A549 (cell line): ENCODE data around the gene CTNNAL1.

ENCODE experiments used
- EHMT2 ChIP-seq: fragments of 200-600 bp; sonication (generic); IDR thresholded peaks from 2 replicates; pipeline ENCODE4 v1.6.1; 2016; ENCODE audit warnings: antibody characterized with exemption, low read depth, mild to moderate bottlenecking, moderate library complexity
- HDAC2 ChIP-seq: fragments of 200-600 bp; sonication (generic); IDR thresholded peaks from 2 replicates; pipeline ENCODE4 v1.6.1; 2016
- MAFK ChIP-seq: fragments of 450-650 bp; IDR thresholded peaks from 2 replicates; pipeline ENCODE4 v1.6.1; 2014; ENCODE audit not compliant: partially characterized antibody
- RCOR1 ChIP-seq: fragments of 150-350 bp; IDR thresholded peaks from 2 replicates; pipeline ENCODE4 v1.6.1; 2014; ENCODE audit warnings: antibody characterized with exemption, low read length, low read depth
- RFX5 ChIP-seq: fragments of 450-650 bp; IDR thresholded peaks from 2 replicates; pipeline ENCODE4 v1.7.1; 2014; ENCODE audit warnings: antibody characterized with exemption, mild to moderate bottlenecking, moderate library complexity
- SREBF2 ChIP-seq: fragments of 450-650 bp; IDR thresholded peaks from 2 replicates; pipeline ENCODE4 v1.6.1; 2014; ENCODE audit warnings: mild to moderate bottlenecking, moderate library complexity
- TF ChIP-seq, protein P1 (sequence below): fragments of >200 bp; sonication (Bioruptor Twin); formaldehyde crosslinking; IDR thresholded peaks from 3 replicates; pipeline ENCODE4 v1.5.1; 2016
- TF ChIP-seq, protein P2 (sequence below): IDR thresholded peaks from 2 replicates; pipeline ENCODE4 v1.6.1; 2012

DNA sequence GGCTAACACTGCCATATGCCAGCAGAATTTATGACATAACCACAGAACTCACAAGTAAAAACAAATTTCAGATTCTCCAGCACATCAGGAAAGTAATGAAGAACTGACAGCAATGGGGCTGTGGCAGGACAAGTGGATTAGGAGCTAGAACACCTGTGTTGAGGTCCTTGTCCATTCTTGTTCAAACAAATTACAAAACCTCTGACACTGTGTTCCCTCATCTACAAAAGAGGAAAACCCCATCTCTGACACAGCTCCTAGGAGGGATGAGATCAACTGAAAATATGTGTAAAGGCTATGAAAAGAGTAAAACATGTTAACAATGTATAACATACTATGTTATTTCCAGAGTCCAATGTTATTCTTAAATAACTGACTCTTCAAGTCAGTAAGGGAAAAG is 102.9 kb downstream of the CTNNAL1 start:
- no peak for TF ChIP-seq RFX5
- no peak for TF ChIP-seq EHMT2
- TF ChIP-seq, protein P1, sequence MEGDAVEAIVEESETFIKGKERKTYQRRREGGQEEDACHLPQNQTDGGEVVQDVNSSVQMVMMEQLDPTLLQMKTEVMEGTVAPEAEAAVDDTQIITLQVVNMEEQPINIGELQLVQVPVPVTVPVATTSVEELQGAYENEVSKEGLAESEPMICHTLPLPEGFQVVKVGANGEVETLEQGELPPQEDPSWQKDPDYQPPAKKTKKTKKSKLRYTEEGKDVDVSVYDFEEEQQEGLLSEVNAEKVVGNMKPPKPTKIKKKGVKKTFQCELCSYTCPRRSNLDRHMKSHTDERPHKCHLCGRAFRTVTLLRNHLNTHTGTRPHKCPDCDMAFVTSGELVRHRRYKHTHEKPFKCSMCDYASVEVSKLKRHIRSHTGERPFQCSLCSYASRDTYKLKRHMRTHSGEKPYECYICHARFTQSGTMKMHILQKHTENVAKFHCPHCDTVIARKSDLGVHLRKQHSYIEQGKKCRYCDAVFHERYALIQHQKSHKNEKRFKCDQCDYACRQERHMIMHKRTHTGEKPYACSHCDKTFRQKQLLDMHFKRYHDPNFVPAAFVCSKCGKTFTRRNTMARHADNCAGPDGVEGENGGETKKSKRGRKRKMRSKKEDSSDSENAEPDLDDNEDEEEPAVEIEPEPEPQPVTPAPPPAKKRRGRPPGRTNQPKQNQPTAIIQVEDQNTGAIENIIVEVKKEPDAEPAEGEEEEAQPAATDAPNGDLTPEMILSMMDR: no peak
- no peak for TF ChIP-seq HDAC2
- no peak for TF ChIP-seq RCOR1
- no peak for TF ChIP-seq MAFK
- no peak for TF ChIP-seq SREBF2
- TF ChIP-seq, protein P2, sequence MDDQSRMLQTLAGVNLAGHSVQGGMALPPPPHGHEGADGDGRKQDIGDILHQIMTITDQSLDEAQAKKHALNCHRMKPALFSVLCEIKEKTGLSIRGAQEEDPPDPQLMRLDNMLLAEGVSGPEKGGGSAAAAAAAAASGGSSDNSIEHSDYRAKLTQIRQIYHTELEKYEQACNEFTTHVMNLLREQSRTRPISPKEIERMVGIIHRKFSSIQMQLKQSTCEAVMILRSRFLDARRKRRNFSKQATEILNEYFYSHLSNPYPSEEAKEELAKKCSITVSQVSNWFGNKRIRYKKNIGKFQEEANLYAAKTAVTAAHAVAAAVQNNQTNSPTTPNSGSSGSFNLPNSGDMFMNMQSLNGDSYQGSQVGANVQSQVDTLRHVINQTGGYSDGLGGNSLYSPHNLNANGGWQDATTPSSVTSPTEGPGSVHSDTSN: no peak
